GM12878 (cell line): ENCODE data around the gene SASH3. TPM values are rescaled to one million over a fixed set of nuclear protein-coding genes. Genes with fewer than 3 reads are reported as not detected.

ENCODE experiments used
- ATAC-seq: fragments of 200-7000 bp; cut with Tn5 transposase; 3 replicates; pipeline ENCODE4 v1.9.1; 2020; ENCODE audit warnings: mild to moderate bottlenecking, moderate library complexity
- BruUV-seq: library from RNA; stranded (reverse); fragments of 400-500 nt; replicated peaks from 2 replicates; lab custom pipeline; 2021; lab: Mats Ljungman, UMichigan
- CTCF ChIA-PET: fragments of 300-600 bp; sonication (Branson Sonifier 250); formaldehyde crosslinking; extraction: SDS; loops from one replicate; lab custom pipeline; 2021; ENCODE audit warnings: inconsistent platforms; lab: Yijun Ruan, JAX
- POLR2A ChIA-PET: fragments of 350-600 bp; formaldehyde crosslinking; extraction: SDS; loops from one replicate; lab custom pipeline; 2021; ENCODE audit warnings: inconsistent platforms; lab: Charles Lee
- RAD21 ChIA-PET: fragments of 300-600 bp; sonication (Branson Sonifier 250); formaldehyde crosslinking; loops from one replicate; lab custom pipeline; 2023; ENCODE audit warnings: antibody characterized with exemption; ENCODE audit not compliant: unreplicated experiment; lab: Charles Lee
- SMC1A ChIA-PET: fragments of 300-600 bp; sonication (Branson Sonifier 250); formaldehyde crosslinking; loops from one replicate; lab custom pipeline; 2023; ENCODE audit not compliant: unreplicated experiment, uncharacterized antibody; lab: Charles Lee
- DNase-seq: peaks from one replicate; pipeline ENCODE4 v3.0.0-alpha.2; 2011; ENCODE audit warnings: low read depth, low spot score
- FAIRE-seq: peaks from 3 replicates; lab custom pipeline; 2011; peaks lifted over from hg19 to GRCh38; lab: Jason Lieb, UNC
- H2AFZ ChIP-seq: 2 replicates; pipeline ENCODE4 v1.6.0; 2011; ENCODE audit warnings: low read depth, low read length, control low read depth; ENCODE audit not compliant: control insufficient read depth
- H3K27ac ChIP-seq: 2 replicates; pipeline ENCODE4 v1.5.1; 2011; ENCODE audit warnings: control low read depth; ENCODE audit not compliant: control insufficient read depth, insufficient read depth
- H3K27me3 ChIP-seq, 2 experiments: replicated peaks in 1 of 2; 2 replicates each; pipeline versions ENCODE4 v1.6.0 to v1.6.1; 2011; ENCODE audit warnings: low read length in 1 of 2; ENCODE audit not compliant: control insufficient read depth in 2 of 2, insufficient read depth in 2 of 2
- H3K36me3 ChIP-seq, 2 experiments: 2 replicates each; pipeline ENCODE4 v1.5.1; 2011; ENCODE audit warnings: low read length in 1 of 2; ENCODE audit not compliant: control insufficient read depth in 2 of 2, insufficient read depth in 2 of 2
- H3K4me1 ChIP-seq: 2 replicates; pipeline ENCODE4 v1.6.1; 2011; ENCODE audit warnings: mild to moderate bottlenecking, low read length, moderate library complexity, mixed read lengths; ENCODE audit not compliant: control insufficient read depth, insufficient read depth
- H3K4me2 ChIP-seq: 2 replicates; pipeline ENCODE4 v1.6.0; 2011; ENCODE audit warnings: control low read depth; ENCODE audit not compliant: control insufficient read depth, insufficient read depth
- H3K4me3 ChIP-seq: fragments of 200-600 bp; sonication (generic); 2 replicates; pipeline ENCODE4 v1.5.1; 2016
- H3K79me2 ChIP-seq: 2 replicates; pipeline ENCODE4 v1.6.0; 2011; ENCODE audit warnings: low read length; ENCODE audit not compliant: control insufficient read depth, insufficient read depth
- H3K9ac ChIP-seq: 2 replicates; pipeline ENCODE4 v1.8.0; 2011; ENCODE audit warnings: low read length, control low read depth, mixed read lengths; ENCODE audit not compliant: control insufficient read depth, insufficient read depth
- H3K9me3 ChIP-seq: replicated peaks from 3 replicates; pipeline ENCODE4 v1.5.1; 2011; ENCODE audit warnings: mild to moderate bottlenecking, low read length; ENCODE audit not compliant: control insufficient read depth, insufficient read depth
- H4K20me1 ChIP-seq: 2 replicates; pipeline ENCODE4 v1.6.0; 2011; ENCODE audit not compliant: control insufficient read depth, insufficient read depth
- CBX3 ChIP-seq: fragments of 200-600 bp; sonication (generic); IDR thresholded peaks from 2 replicates; pipeline ENCODE4 v1.6.1; 2016; ENCODE audit warnings: low read depth, borderline replicate concordance
- CHD2 ChIP-seq: IDR thresholded peaks from 2 replicates; pipeline ENCODE4 v1.6.1; 2011; ENCODE audit warnings: low read depth, low read length, improper control_type of control experiment, borderline replicate concordance
- EGR1 ChIP-seq, 2 experiments: IDR thresholded peaks; 1 replicate in 1 of 2; 2 replicates in 1 of 2; pipeline ENCODE4 v1.6.1; 2011 to 2012; ENCODE audit warnings: low read depth in 2 of 2, low read length in 2 of 2, borderline replicate concordance in 1 of 2, mild to moderate bottlenecking in 1 of 2, moderate library complexity in 1 of 2
- HCFC1 ChIP-seq: fragments of 150-350 bp; IDR thresholded peaks from 2 replicates; pipeline ENCODE4 v1.6.1; 2014; ENCODE audit warnings: low read length
- JUNB ChIP-seq: IDR thresholded peaks from 2 replicates; pipeline ENCODE4 v1.6.1; 2016; ENCODE audit warnings: antibody characterized with exemption, mild to moderate bottlenecking
- NFIC ChIP-seq: IDR thresholded peaks from 2 replicates; pipeline ENCODE4 v1.6.1; 2012; ENCODE audit warnings: low read depth, mild to moderate bottlenecking, inconsistent platforms, low read length, moderate library complexity
- NR2C1 ChIP-seq: fragments of 450-650 bp; IDR thresholded peaks from 2 replicates; pipeline ENCODE4 v1.6.1; 2017; ENCODE audit warnings: antibody characterized with exemption, mild to moderate bottlenecking, moderate library complexity
- PML ChIP-seq: IDR thresholded peaks from 2 replicates; pipeline ENCODE4 v1.6.1; 2012; ENCODE audit warnings: low read length, inconsistent platforms
- SREBF1 ChIP-seq: IDR thresholded peaks from 2 replicates; pipeline ENCODE4 v1.6.1; 2012; ENCODE audit warnings: mild to moderate bottlenecking, low read length
- SUZ12 ChIP-seq: fragments of 200-600 bp; sonication (generic); IDR thresholded peaks from one replicate; pipeline ENCODE4 v1.6.1; 2018; ENCODE audit warnings: antibody characterized with exemption, mild to moderate bottlenecking; ENCODE audit not compliant: unreplicated experiment
- TBL1XR1 ChIP-seq: IDR thresholded peaks from 2 replicates; pipeline ENCODE4 v1.6.1; 2012; ENCODE audit warnings: low read depth, low read length, improper control_type of control experiment
- TCF3 ChIP-seq: IDR thresholded peaks from 2 replicates; pipeline ENCODE4 v1.6.1; 2012; ENCODE audit warnings: low read depth, mild to moderate bottlenecking, low read length, borderline replicate concordance; ENCODE audit not compliant: insufficient read depth
- ZSCAN29 ChIP-seq: fragments of 450-650 bp; IDR thresholded peaks from 2 replicates; pipeline ENCODE4 v1.6.1; 2017; ENCODE audit warnings: mild to moderate bottlenecking, moderate library complexity
- WGBS: methylation state at CpG from one replicate; pipeline ENCODE4 v1.1.6; 2016; ENCODE audit warnings: low lambda C conversion rate; ENCODE audit not compliant: insufficient replicate concordance, insufficient coverage; ENCODE audit errors: missing lambda C conversion rate; 5-methylcytosine and 5-hydroxymethylcytosine counted together
- in situ Hi-C: fragments of 300-500 bp; cut with MboI; formaldehyde crosslinking; loops from 9 replicates; pipeline ENCODE4 v1.14.3; 2018; ENCODE audit warnings: mixed read lengths
- intact Hi-C: fragments of 100-400 bp; cut with micrococcal nuclease; formaldehyde crosslinking; loops from one replicate; pipeline ENCODE4 v1.14.2; 2022; ENCODE audit not compliant: unreplicated experiment
- polyA plus RNA-seq, 11 experiments: library from polyadenylated mRNA; depleted of rRNA in 4 of 11; unstranded in 6 of 11; stranded (reverse) in 5 of 11; fragments of >200 nt; fragmentation: Nextera tagmentation in 4 of 11; fragmentation: Illumina TruSeq in 1 of 11; extraction: Ambion mirVana in 4 of 11; extraction: Trizol in 1 of 11; gene quantifications; 1 replicate in 1 of 11; 2 replicates in 10 of 11; pipeline versions ENCODE4 v1.2.1 to v1.2.3, GENCODE V29; 2011 to 2016; ENCODE audit warnings: inconsistent platforms in 2 of 11, missing spikeins in 2 of 11, low read depth in 1 of 11
- total RNA-seq, 4 experiments: library from RNA; depleted of rRNA in 3 of 4; stranded (reverse); fragments of >200 nt in 3 of 4; fragmentation: Illumina TruSeq in 1 of 4; extraction: Trizol in 1 of 4; gene quantifications; 2 replicates each; pipeline versions ENCODE4 v1.2.1 to v1.2.3, GENCODE V29; 2013 to 2021
- TF ChIP-seq, protein P1 (sequence below): IDR thresholded peaks from 2 replicates; pipeline ENCODE4 v1.6.1; 2011; ENCODE audit warnings: borderline replicate concordance, low read depth, mild to moderate bottlenecking, moderate library complexity, mixed read lengths, low read length; ENCODE audit not compliant: insufficient read depth; ENCODE audit errors: extremely low read length
- TF ChIP-seq, protein P2 (sequence below): IDR thresholded peaks from 2 replicates; pipeline ENCODE4 v1.6.1; 2012; ENCODE audit warnings: low read length, inconsistent platforms
- TF ChIP-seq, protein P3 (sequence below): IDR thresholded peaks from 2 replicates; pipeline ENCODE4 v1.6.1; 2011; ENCODE audit warnings: borderline replicate concordance, low read depth, mild to moderate bottlenecking, moderate library complexity, low read length; ENCODE audit not compliant: insufficient read depth, poor library complexity, severe bottlenecking

SASH3 gene
- total and polyA plus RNA-seq, 10 of the 15 experiments (the other 5 are each of a cell fraction or from before 2014, with no cell fraction given): 23.1 to 233 (median 160) TPM

DNA sequence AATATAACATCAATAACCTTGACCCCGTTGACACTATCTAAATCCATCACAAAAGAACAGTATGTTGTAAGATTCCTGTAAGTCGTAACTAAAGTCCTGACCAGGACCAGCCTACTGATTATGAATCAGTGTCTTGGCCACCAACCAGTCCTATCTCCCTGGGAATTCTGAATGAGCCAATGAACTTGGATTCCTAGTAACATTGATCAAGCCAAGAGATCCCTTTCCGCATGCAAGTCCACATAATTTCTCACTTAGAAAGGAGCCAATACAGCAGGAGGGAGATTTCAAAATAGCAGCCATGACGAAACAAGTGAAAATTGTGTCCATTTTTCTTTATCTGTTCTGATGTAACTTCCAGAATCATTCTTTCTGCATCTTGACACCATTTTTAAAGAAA lies 31.4 kb upstream of the SASH3 start:
- DNase-seq: no peak
- no peak for FAIRE-seq
- no peak overlapping the region for H3K4me3 ChIP-seq
- H3K79me2 ChIP-seq: no peaks in the 10 kb centered on the region
- intact Hi-C loops (no loop called here), in situ Hi-C loops (no loop called here)
- BruUV-seq: no TSS peak
- no peak overlapping the region for H3K9ac ChIP-seq
- RAD21 ChIA-PET: no interaction called here
- WGBS: 44% methylated on average over 4 of the region's 4 CpGs
- no peak overlapping the region for H3K4me2 ChIP-seq
- H3K27me3 ChIP-seq: no peaks in the 10 kb centered on the region; a peak in 1 of 4 replicates
- no peaks in the 10 kb centered on the region for H3K36me3 ChIP-seq
- no peaks in the 10 kb centered on the region for H3K9me3 ChIP-seq
- TF ChIP-seq, protein P1, sequence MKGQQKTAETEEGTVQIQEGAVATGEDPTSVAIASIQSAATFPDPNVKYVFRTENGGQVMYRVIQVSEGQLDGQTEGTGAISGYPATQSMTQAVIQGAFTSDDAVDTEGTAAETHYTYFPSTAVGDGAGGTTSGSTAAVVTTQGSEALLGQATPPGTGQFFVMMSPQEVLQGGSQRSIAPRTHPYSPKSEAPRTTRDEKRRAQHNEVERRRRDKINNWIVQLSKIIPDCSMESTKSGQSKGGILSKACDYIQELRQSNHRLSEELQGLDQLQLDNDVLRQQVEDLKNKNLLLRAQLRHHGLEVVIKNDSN: no peak
- no peak for TF ChIP-seq PML
- no peak for TF ChIP-seq EGR1 (IDR thresholded peaks at IDR 0.05; ENCODE audit: borderline replicate concordance in 1 of 2, low read depth in 2 of 2, low read length in 2 of 2)
- no peak for TF ChIP-seq TBL1XR1
- no peak for TF ChIP-seq TCF3
- no peak for TF ChIP-seq ZSCAN29
- TF ChIP-seq SUZ12: no peak
- no peak for TF ChIP-seq NR2C1
- no peak for TF ChIP-seq JUNB
- no peak for TF ChIP-seq NFIC
- TF ChIP-seq, protein P2, sequence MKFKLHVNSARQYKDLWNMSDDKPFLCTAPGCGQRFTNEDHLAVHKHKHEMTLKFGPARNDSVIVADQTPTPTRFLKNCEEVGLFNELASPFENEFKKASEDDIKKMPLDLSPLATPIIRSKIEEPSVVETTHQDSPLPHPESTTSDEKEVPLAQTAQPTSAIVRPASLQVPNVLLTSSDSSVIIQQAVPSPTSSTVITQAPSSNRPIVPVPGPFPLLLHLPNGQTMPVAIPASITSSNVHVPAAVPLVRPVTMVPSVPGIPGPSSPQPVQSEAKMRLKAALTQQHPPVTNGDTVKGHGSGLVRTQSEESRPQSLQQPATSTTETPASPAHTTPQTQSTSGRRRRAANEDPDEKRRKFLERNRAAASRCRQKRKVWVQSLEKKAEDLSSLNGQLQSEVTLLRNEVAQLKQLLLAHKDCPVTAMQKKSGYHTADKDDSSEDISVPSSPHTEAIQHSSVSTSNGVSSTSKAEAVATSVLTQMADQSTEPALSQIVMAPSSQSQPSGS: no peak
- TF ChIP-seq, protein P3, sequence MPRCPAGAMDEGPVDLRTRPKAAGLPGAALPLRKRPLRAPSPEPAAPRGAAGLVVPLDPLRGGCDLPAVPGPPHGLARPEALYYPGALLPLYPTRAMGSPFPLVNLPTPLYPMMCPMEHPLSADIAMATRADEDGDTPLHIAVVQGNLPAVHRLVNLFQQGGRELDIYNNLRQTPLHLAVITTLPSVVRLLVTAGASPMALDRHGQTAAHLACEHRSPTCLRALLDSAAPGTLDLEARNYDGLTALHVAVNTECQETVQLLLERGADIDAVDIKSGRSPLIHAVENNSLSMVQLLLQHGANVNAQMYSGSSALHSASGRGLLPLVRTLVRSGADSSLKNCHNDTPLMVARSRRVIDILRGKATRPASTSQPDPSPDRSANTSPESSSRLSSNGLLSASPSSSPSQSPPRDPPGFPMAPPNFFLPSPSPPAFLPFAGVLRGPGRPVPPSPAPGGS: no peak
- no peak for TF ChIP-seq CBX3
- no peak for TF ChIP-seq HCFC1
- no peak for TF ChIP-seq CHD2
- no peak for TF ChIP-seq SREBF1
- H2AFZ ChIP-seq: no peak overlapping the region
- POLR2A ChIA-PET: no interaction called here
- CTCF ChIA-PET: no interaction called here
- H3K27ac ChIP-seq: no peak overlapping the region
- no peak for ATAC-seq
- H3K4me1 ChIP-seq: no peaks in the 10 kb centered on the region
- SMC1A ChIA-PET: no interaction called here
- no peaks in the 10 kb centered on the region for H4K20me1 ChIP-seq
